ENCODE measurements around the gene ARID1B. TPM values are rescaled to one million over a fixed set of nuclear protein-coding genes. Genes with fewer than 3 reads are reported as not detected.

The ARID1B gene
- total RNA-seq, 1 experiment from 2014 or later = 91.7 TPM

- Histone ChIP-seq H3K9me3 (ENCODE audit: control insufficient read depth, insufficient read depth, low read depth, low read length) (no peaks in the 10 kb centered on the region), H3K27me3 (ENCODE audit: control insufficient read depth, insufficient read depth, low read length) (no peaks in the 10 kb centered on the region), H3K4me3 (ENCODE audit: low read depth in 2 of 2, low read length in 2 of 2) (no peak overlapping the region), H3K4me1 (ENCODE audit: control insufficient read depth, insufficient read depth, low read length) (peaks cover 22% of the 10 kb centered on the region), H3K27ac (ENCODE audit: low read length) (no peak overlapping the region), H3K36me3 (ENCODE audit: control insufficient read depth, insufficient read depth, low read length) (no peaks in the 10 kb centered on the region)
- peak; percentile 63; the same call in 1 of the 2 replicates for ATAC-seq
- in situ Hi-C loops (cut with HindIII; ENCODE audit: low pct_unique_long_range_greater_than_20kb, low sequenced_read_pairs) (no loop called here), intact Hi-C loops (cut with micrococcal nuclease; ENCODE audit: unreplicated experiment) (no loop called here)
- BruUV-seq (replicated peaks) = no TSS peak
- DNase-seq (ENCODE audit: low read depth, low spot score) = no peak
- TF ChIP-seq REST (IDR thresholded peaks at IDR 0.05; ENCODE audit: insufficient read depth in 1 of 2, low read depth in 2 of 2, low read length in 1 of 2) (no peak), POLR2AphosphoS5 (IDR thresholded peaks at IDR 0.05; ENCODE audit: low read depth, low read length) (no peak), SIN3A (IDR thresholded peaks at IDR 0.05; ENCODE audit: borderline replicate concordance, insufficient read depth, low read depth, low read length) (no peak), CTCF (IDR thresholded peaks at IDR 0.05) (no peak), TCF7L2 (IDR thresholded peaks at IDR 0.05; ENCODE audit: low read depth, low read length) (no peak)
- ChIA-PET POLR2A (no interaction called here), CTCF (no interaction called here)
Measured at GRCh38 chr6:156867121-156867520, 89.9 kb downstream of the ARID1B start.

GRCh38 chr6:156868385-156868784 is 91.2 kb downstream of the ARID1B start:
- POLR2A ChIA-PET = no interaction called here
- Histone ChIP-seq H3K27ac (ENCODE audit: low read length) (no peak overlapping the region), H3K36me3 (ENCODE audit: control insufficient read depth, insufficient read depth, low read length) (no peaks in the 10 kb centered on the region), H3K4me3 (ENCODE audit: low read depth in 2 of 2, low read length in 2 of 2) (no peak overlapping the region), H3K27me3 (ENCODE audit: control insufficient read depth, insufficient read depth, low read length) (no peaks in the 10 kb centered on the region), H3K9me3 (ENCODE audit: control insufficient read depth, insufficient read depth, low read depth, low read length) (no peaks in the 10 kb centered on the region), H3K4me1 (ENCODE audit: control insufficient read depth, insufficient read depth, low read length) (peaks cover 22% of the 10 kb centered on the region)
- ATAC-seq = no peak
- in situ Hi-C loops (cut with HindIII; ENCODE audit: low pct_unique_long_range_greater_than_20kb, low sequenced_read_pairs) = no loop called here
- CTCF ChIA-PET = no interaction called here
- DNase-seq (ENCODE audit: low read depth, low spot score) = no peak
- intact Hi-C loops (cut with micrococcal nuclease; ENCODE audit: unreplicated experiment) = no loop called here
- TF ChIP-seq POLR2AphosphoS5 (IDR thresholded peaks at IDR 0.05; ENCODE audit: low read depth, low read length) = no peak
- BruUV-seq (replicated peaks) = no TSS peak

GRCh38 chr6:156869980-156870398 is 92.8 kb downstream of the ARID1B start:
- H3K9me3 ChIP-seq (ENCODE audit: control insufficient read depth, insufficient read depth, low read depth, low read length) = no peaks in the 10 kb centered on the region
- no peak overlapping the region for H3K4me3 ChIP-seq (ENCODE audit: low read depth in 2 of 2, low read length in 2 of 2)
- ATAC-seq (no peak), DNase-seq (ENCODE audit: low read depth, low spot score) (no peak)
- H3K27ac ChIP-seq (ENCODE audit: low read length) = no peak overlapping the region
- ChIA-PET POLR2A (interaction anchor here (0.7 kb wide), 1 partner anchor 66 kb away, joined by 4 read pairs; no protein-coding TSS in a partner anchor), CTCF (no interaction called here)
- H3K4me1 ChIP-seq (ENCODE audit: control insufficient read depth, insufficient read depth, low read length) = peaks cover 22% of the 10 kb centered on the region
- in situ Hi-C loops (cut with HindIII; ENCODE audit: low pct_unique_long_range_greater_than_20kb, low sequenced_read_pairs) = no loop called here
- intact Hi-C loops (cut with micrococcal nuclease; ENCODE audit: unreplicated experiment) = no loop called here
- H3K36me3 ChIP-seq (ENCODE audit: control insufficient read depth, insufficient read depth, low read length) = no peaks in the 10 kb centered on the region
- no TSS peak for BruUV-seq (replicated peaks)
- H3K27me3 ChIP-seq (ENCODE audit: control insufficient read depth, insufficient read depth, low read length) = no peaks in the 10 kb centered on the region
- no peak for TF ChIP-seq REST (IDR thresholded peaks at IDR 0.05; ENCODE audit: insufficient read depth in 1 of 2, low read depth in 2 of 2, low read length in 1 of 2)
- TF ChIP-seq SIN3A (IDR thresholded peaks at IDR 0.05; ENCODE audit: borderline replicate concordance, insufficient read depth, low read depth, low read length) = no peak
- no peak for TF ChIP-seq POLR2AphosphoS5 (IDR thresholded peaks at IDR 0.05; ENCODE audit: low read depth, low read length)
- no peak for TF ChIP-seq CTCF (IDR thresholded peaks at IDR 0.05)
- no peak for TF ChIP-seq TCF7L2 (IDR thresholded peaks at IDR 0.05; ENCODE audit: low read depth, low read length)
